Smooth muscle cell (in vitro differentiated cells): ENCODE measurements around the gene LHPP. TPM values are rescaled to one million over a fixed set of nuclear protein-coding genes. Genes with fewer than 3 reads are reported as not detected.

Experiments
- DNase-seq: peaks from one replicate; lab custom pipeline; 2025; ENCODE audit not compliant: unreplicated experiment; lab: John Stamatoyannopoulos, UW
- H2AFZ ChIP-seq: fragments of 200-600 bp; sonication (generic); 2 replicates; pipeline ENCODE4 v1.6.0; 2016; ENCODE audit warnings: antibody characterized with exemption, low read depth, mild to moderate bottlenecking
- H3F3A ChIP-seq: fragments of 200-600 bp; sonication (generic); 2 replicates; pipeline ENCODE4 v1.6.0; 2017; ENCODE audit warnings: antibody characterized with exemption, low read depth
- H3K27ac ChIP-seq: fragments of 200-600 bp; sonication (generic); 2 replicates; pipeline ENCODE4 v1.5.1; 2016; ENCODE audit warnings: low read depth, mild to moderate bottlenecking
- H3K27me3 ChIP-seq: fragments of 200-600 bp; sonication (generic); 2 replicates; pipeline ENCODE4 v1.6.1; 2016; ENCODE audit warnings: low read depth, mild to moderate bottlenecking
- H3K36me3 ChIP-seq: fragments of 200-600 bp; sonication (generic); 2 replicates; pipeline ENCODE4 v1.5.1; 2016; ENCODE audit warnings: low read depth
- H3K4me1 ChIP-seq: fragments of 200-600 bp; sonication (generic); 2 replicates; pipeline ENCODE4 v1.5.1; 2016; ENCODE audit warnings: low read depth
- H3K4me2 ChIP-seq: fragments of 200-600 bp; sonication (generic); 2 replicates; pipeline ENCODE4 v1.6.0; 2016; ENCODE audit warnings: mild to moderate bottlenecking
- H3K4me3 ChIP-seq: fragments of 200-600 bp; sonication (generic); 2 replicates; pipeline ENCODE4 v1.5.1; 2016; ENCODE audit warnings: mild to moderate bottlenecking
- H3K79me2 ChIP-seq: fragments of 200-600 bp; sonication (generic); 2 replicates; pipeline ENCODE4 v1.6.0; 2016; ENCODE audit warnings: low read depth, mild to moderate bottlenecking
- H3K9ac ChIP-seq: fragments of 200-600 bp; sonication (generic); 2 replicates; pipeline ENCODE4 v1.6.0; 2016; ENCODE audit warnings: low read depth
- H3K9me3 ChIP-seq: fragments of 200-600 bp; sonication (generic); replicated peaks from 2 replicates; pipeline ENCODE4 v1.5.1; 2016; ENCODE audit warnings: low read depth
- H4K20me1 ChIP-seq: fragments of 200-600 bp; sonication (generic); 2 replicates; pipeline ENCODE4 v1.6.0; 2016; ENCODE audit warnings: low read depth
- CTCF ChIP-seq: fragments of 200-600 bp; sonication (generic); IDR thresholded peaks from 2 replicates; pipeline ENCODE4 v1.5.1; 2017; ENCODE audit warnings: borderline replicate concordance, mild to moderate bottlenecking, antibody characterized with exemption; ENCODE audit not compliant: insufficient read depth, poor library complexity, severe bottlenecking
- WGBS: methylation state at CpG from one replicate; pipeline ENCODE4 v1.1.7; 2016; ENCODE audit warnings: low lambda C conversion rate; 5-methylcytosine and 5-hydroxymethylcytosine counted together
- polyA plus RNA-seq: library from polyadenylated mRNA; unstranded; fragments of >200 nt; fragmentation: Nextera tagmentation; extraction: Ambion mirVana; gene quantifications from 2 replicates; pipeline ENCODE4 v1.2.1, GENCODE V29; 2016
- total RNA-seq: library from RNA; depleted of rRNA; stranded (reverse); fragments of >200 nt; gene quantifications from 2 replicates; pipeline ENCODE4 v1.2.3, GENCODE V29; 2014

The LHPP gene
- total and polyA plus RNA-seq, 2 experiments from 2014 or later = 7.6 to 14.0 TPM

GRCh38 chr10:124637091-124637700 lies 175.6 kb downstream of the LHPP start:
- H3K9ac ChIP-seq = no peak overlapping the region
- DNase-seq = no peak
- no peak overlapping the region for H3K4me2 ChIP-seq
- no peaks in the 10 kb centered on the region for H3F3A ChIP-seq
- H2AFZ ChIP-seq = no peak overlapping the region
- H3K4me1 ChIP-seq = peaks cover 23% of the 10 kb centered on the region
- peaks cover 4% of the 10 kb centered on the region for H3K79me2 ChIP-seq
- no peak for TF ChIP-seq CTCF
- no peaks in the 10 kb centered on the region for H3K36me3 ChIP-seq
- no peaks in the 10 kb centered on the region for H3K9me3 ChIP-seq
- no peak overlapping the region for H3K4me3 ChIP-seq
- no peaks in the 10 kb centered on the region for H3K27me3 ChIP-seq
- WGBS = over 99% methylated on average over 14 of the region's 14 CpGs
- no peak overlapping the region for H3K27ac ChIP-seq
- H4K20me1 ChIP-seq = peaks cover 49% of the 10 kb centered on the region

- Histone ChIP-seq H3K36me3 (no peaks in the 10 kb centered on the region), H3K79me2 (peaks cover 4% of the 10 kb centered on the region), H3K4me1 (peaks cover 28% of the 10 kb centered on the region), H3K4me3 (no peak overlapping the region), H3K27me3 (no peaks in the 10 kb centered on the region), H3F3A (no peaks in the 10 kb centered on the region), H3K4me2 (no peak overlapping the region), H4K20me1 (peaks cover 54% of the 10 kb centered on the region), H3K27ac (no peak overlapping the region), H3K9me3 (no peaks in the 10 kb centered on the region), H2AFZ (no peak overlapping the region), H3K9ac (no peak overlapping the region)
- no peak for DNase-seq
- no peak for TF ChIP-seq CTCF
- WGBS = 97% methylated on average over 8 of the region's 8 CpGs
Observed at GRCh38 chr10:124637746-124638145, 176.1 kb downstream of the LHPP start.

GRCh38 chr10:124639206-124639605 lies 177.6 kb downstream of the LHPP start:
- Histone ChIP-seq H3K4me3 (no peak overlapping the region), H3K79me2 (no peaks in the 10 kb centered on the region), H3K36me3 (no peaks in the 10 kb centered on the region), H3F3A (no peaks in the 10 kb centered on the region), H2AFZ (no peak overlapping the region), H3K4me1 (peaks cover 43% of the 10 kb centered on the region), H3K27ac (no peak overlapping the region), H3K9me3 (no peaks in the 10 kb centered on the region), H3K4me2 (no peak overlapping the region), H3K9ac (no peak overlapping the region), H3K27me3 (no peaks in the 10 kb centered on the region), H4K20me1 (peaks cover 63% of the 10 kb centered on the region)
- no peak for DNase-seq
- TF ChIP-seq CTCF = no peak
- WGBS = 97% methylated on average over 6 of the region's 6 CpGs

GRCh38 chr10:124639646-124640045 lies 178.0 kb downstream of the LHPP start:
- Histone ChIP-seq H3K27ac (no peak overlapping the region), H3K4me3 (no peak overlapping the region), H3F3A (no peaks in the 10 kb centered on the region), H2AFZ (no peak overlapping the region), H4K20me1 (peaks cover 66% of the 10 kb centered on the region), H3K79me2 (no peaks in the 10 kb centered on the region), H3K36me3 (no peaks in the 10 kb centered on the region), H3K9ac (no peak overlapping the region), H3K27me3 (no peaks in the 10 kb centered on the region), H3K4me1 (peaks cover 46% of the 10 kb centered on the region), H3K4me2 (no peak overlapping the region), H3K9me3 (no peaks in the 10 kb centered on the region)
- WGBS = 98% methylated on average over 6 of the region's 6 CpGs
- no peak for DNase-seq
- no peak for TF ChIP-seq CTCF
